Sigmoid colon (tissue), 7 donors: ENCODE results near the gene FNDC3A. TPM values are rescaled to one million over a fixed set of nuclear protein-coding genes. Genes with fewer than 3 reads are reported as not detected.

ENCODE experiments used
- DNase-seq: peaks from one replicate; pipeline ENCODE4 v3.0.0-alpha.2; 2019
- H3K27ac ChIP-seq, 4 donors: fragments of 200-600 bp; sonication (generic); one replicate each; pipeline ENCODE4 v1.5.1; 2016 to 2019; ENCODE audit warnings: mild to moderate bottlenecking in 1 of 4
- H3K27me3 ChIP-seq, 3 donors: fragments of 200-600 bp; sonication (generic); one replicate each; pipeline ENCODE4 v1.5.1; 2019; ENCODE audit warnings: mild to moderate bottlenecking in 1 of 3
- H3K36me3 ChIP-seq, 4 donors: fragments of 200-600 bp; sonication (generic); one replicate each; pipeline ENCODE4 v1.5.1; 2016 to 2019
- H3K4me1 ChIP-seq, 4 donors: fragments of 200-600 bp; sonication (generic); one replicate each; pipeline ENCODE4 v1.5.1; 2017 to 2019
- H3K4me3 ChIP-seq, 4 donors: fragments of 200-600 bp; sonication (generic); one replicate each; pipeline ENCODE4 v1.5.1; 2017 to 2019; ENCODE audit warnings: mild to moderate bottlenecking in 2 of 4, moderate library complexity in 1 of 4
- H3K9me3 ChIP-seq, 4 donors: fragments of 200-600 bp in 3 of 4; sonication (generic) in 3 of 4; one replicate each; pipeline versions ENCODE4 v1.5.1 to v1.6.1; 2013 to 2019
- CTCF ChIP-seq, 4 experiments: fragments of 450-650 bp in 3 of 4; fragments of 200-600 bp in 1 of 4; IDR thresholded peaks; one replicate each; pipeline ENCODE4 v1.5.1; 2016 to 2019; ENCODE audit warnings: antibody characterized with exemption in 4 of 4, mild to moderate bottlenecking in 3 of 4, moderate library complexity in 2 of 4
- EP300 ChIP-seq, 4 donors: sonication (generic); formaldehyde crosslinking; IDR thresholded peaks; one replicate each; pipeline ENCODE4 v1.6.1; 2017; ENCODE audit warnings: antibody characterized with exemption in 4 of 4
- POLR2A ChIP-seq, 2 donors: fragments of 450-650 bp; IDR thresholded peaks; one replicate each; pipeline ENCODE4 v1.6.1; 2016; ENCODE audit warnings: antibody characterized with exemption in 2 of 2, mild to moderate bottlenecking in 2 of 2, moderate library complexity in 2 of 2
- POLR2AphosphoS5 ChIP-seq, 4 donors: sonication (generic); formaldehyde crosslinking; IDR thresholded peaks; one replicate each; pipeline ENCODE4 v1.6.1; 2017; ENCODE audit warnings: antibody characterized with exemption in 4 of 4
- WGBS, 2 donors: extraction: QIAGEN DNeasy Blood & Tissue Kit; methylation state at CpG; one replicate each; pipeline ENCODE4 v1.1.7; 2013; 5-methylcytosine and 5-hydroxymethylcytosine counted together
- intact Hi-C: fragments of 100-400 bp; cut with DNase I; formaldehyde crosslinking; loops from one replicate; pipeline ENCODE4 v1.15.1; 2023
- polyA plus RNA-seq, 3 donors: library from polyadenylated mRNA; stranded (reverse); fragments of 200-250 nt; gene quantifications; one replicate each; pipeline ENCODE4 v1.2.3, GENCODE V29; 2013
- total RNA-seq, 4 donors: library from RNA; depleted of rRNA; stranded (reverse); fragments of >200 nt; gene quantifications; one replicate each; pipeline ENCODE4 v1.1.0, GENCODE V29; 2016
- donor health status: healthy with polysubstance abuse.
- donor health status: Bipolar disorder and iron deficiency.
- donor health status: healthy.

The FNDC3A gene
- total RNA-seq (10 to 100 TPM; 47.8 to 61.4 (median 54.3) TPM), polyA plus RNA-seq (10 to 100 TPM; 14.4 to 16.2 (median 15.8) TPM)

- no peaks in the 10 kb centered on the region for H3K27me3 ChIP-seq
- intact Hi-C loops: loop anchor here (1.0 to 10.0 kb wide), 7 partner anchors 67 to 744 kb away; partner anchors contain the start of genes CAB39L, CDADC1, ITM2B and RCBTB1
- no peak for TF ChIP-seq POLR2A (IDR thresholded peaks at IDR 0.05)
- TF ChIP-seq CTCF (IDR thresholded peaks at IDR 0.05): no peak
- TF ChIP-seq EP300 (IDR thresholded peaks at IDR 0.05): no peak
- peak; percentile 56 to 84 (median 76) for TF ChIP-seq POLR2AphosphoS5 (IDR thresholded peaks at IDR 0.05)
These were observed at the start of gene FNDC3A for GRCh38 chr13:48975856-48976575. TSS of gene FNDC3A (plus strand) at chr13:48975912. CDS start at chr13:49006191, 30,279 bp downstream.

GRCh38 chr13:48928757-48929430, 46.8 kb upstream of the FNDC3A start:
- no peaks in the 10 kb centered on the region for H3K4me1 ChIP-seq
- H3K9me3 ChIP-seq: peaks cover 0 to 2% (median 0%) of the 10 kb centered on the region in 4 donors
- DNase-seq: no peak
- H3K27ac ChIP-seq: no peak overlapping the region
- H3K36me3 ChIP-seq: no peaks in the 10 kb centered on the region
- TF ChIP-seq POLR2AphosphoS5 (IDR thresholded peaks at IDR 0.05): no peak
- no peak for TF ChIP-seq POLR2A (IDR thresholded peaks at IDR 0.05)
- no peak for TF ChIP-seq CTCF (IDR thresholded peaks at IDR 0.05)
- no peak for TF ChIP-seq EP300 (IDR thresholded peaks at IDR 0.05)
- no peaks in the 10 kb centered on the region for H3K27me3 ChIP-seq
- intact Hi-C loops: no loop called here
- no peak overlapping the region for H3K4me3 ChIP-seq
- 22 to 73% methylated on average over 5 of the region's 5 CpGs for WGBS, 2 donors

More at GRCh38 chr13:48975856-48976575, at the start of gene FNDC3A:
- DNase-seq: peak; percentile 90
- Histone ChIP-seq H3K4me1 (peaks cover 0 to 45% (median 38%) of the 10 kb centered on the region in 4 donors), H3K9me3 (no peaks in the 10 kb centered on the region), H3K27ac (peak within 1 kb of the TSS; percentile 99 to 100 (median 99)), H3K4me3 (peak within 1 kb of the TSS; percentile 80 to 95 (median 92)), H3K36me3 (no peaks in the 10 kb centered on the region)
- 0 to 1% methylated on average over 86 of the region's 86 CpGs for WGBS, 2 donors

- no peaks in the 10 kb centered on the region for H3K27me3 ChIP-seq
- H3K9me3 ChIP-seq: peaks cover 0 to 2% (median 0%) of the 10 kb centered on the region in 4 donors
- 50 to 72% methylated on average over 1 of the region's 1 CpG for WGBS, 2 donors
- no peaks in the 10 kb centered on the region for H3K36me3 ChIP-seq
- H3K4me1 ChIP-seq: no peaks in the 10 kb centered on the region
- H3K4me3 ChIP-seq: no peak overlapping the region
- no peak for TF ChIP-seq POLR2A (IDR thresholded peaks at IDR 0.05)
- TF ChIP-seq CTCF (IDR thresholded peaks at IDR 0.05): no peak
- no peak for TF ChIP-seq POLR2AphosphoS5 (IDR thresholded peaks at IDR 0.05)
- no peak for TF ChIP-seq EP300 (IDR thresholded peaks at IDR 0.05)
- no peak overlapping the region for H3K27ac ChIP-seq
- no peak for DNase-seq
- intact Hi-C loops: no loop called here
These were observed 44.8 kb upstream of the FNDC3A start for GRCh38 chr13:48930918-48931317.

GRCh38 chr13:48938308-48938943, 37.3 kb upstream of the FNDC3A start:
- no peaks in the 10 kb centered on the region for H3K36me3 ChIP-seq
- H3K27me3 ChIP-seq: no peaks in the 10 kb centered on the region
- no peaks in the 10 kb centered on the region for H3K4me1 ChIP-seq
- H3K4me3 ChIP-seq: no peak overlapping the region
- DNase-seq: no peak
- intact Hi-C loops: no loop called here
- TF ChIP-seq POLR2A (IDR thresholded peaks at IDR 0.05) (no peak), EP300 (IDR thresholded peaks at IDR 0.05) (no peak), CTCF (IDR thresholded peaks at IDR 0.05) (no peak), POLR2AphosphoS5 (IDR thresholded peaks at IDR 0.05) (no peak)
- no peaks in the 10 kb centered on the region for H3K9me3 ChIP-seq
- no peak overlapping the region for H3K27ac ChIP-seq
